Parathyroid adenoma (tissue), 2 donors: ENCODE measurements around the gene HS3ST5.

Experiments used
- H2AFZ ChIP-seq: fragments of 300-600 bp; sonication (generic); one replicate; pipeline ENCODE4 v1.7.0; 2017; ENCODE audit warnings: antibody characterized with exemption, mild to moderate bottlenecking
- H3K27ac ChIP-seq: fragments of 300-600 bp; sonication (generic); one replicate; pipeline ENCODE4 v1.7.0; 2017
- H3K27me3 ChIP-seq: fragments of 300-600 bp; sonication (generic); one replicate; pipeline ENCODE4 v1.7.0; 2017; ENCODE audit warnings: low read length; ENCODE audit not compliant: control insufficient read depth, insufficient read depth
- H3K36me3 ChIP-seq: fragments of 300-600 bp; sonication (generic); one replicate; pipeline ENCODE4 v1.7.0; 2017; ENCODE audit warnings: low read length; ENCODE audit not compliant: control insufficient read depth, insufficient read depth
- H3K4me1 ChIP-seq: fragments of 300-600 bp; sonication (generic); one replicate; pipeline ENCODE4 v1.7.0; 2017; ENCODE audit warnings: control low read depth
- H3K4me2 ChIP-seq: fragments of 300-600 bp; sonication (generic); one replicate; pipeline ENCODE4 v1.7.0; 2017; ENCODE audit warnings: low read length
- H3K4me3 ChIP-seq: fragments of 300-600 bp; sonication (generic); one replicate; pipeline ENCODE4 v1.7.0; 2017; ENCODE audit warnings: low read depth, low read length
- H3K79me2 ChIP-seq: fragments of 300-600 bp; sonication (generic); one replicate; pipeline ENCODE4 v1.7.0; 2017; ENCODE audit warnings: control low read depth
- H3K9ac ChIP-seq: fragments of 300-600 bp; sonication (generic); one replicate; pipeline ENCODE4 v1.7.0; 2017; ENCODE audit warnings: mild to moderate bottlenecking
- H3K9me3 ChIP-seq: fragments of 300-600 bp; sonication (generic); one replicate; pipeline ENCODE4 v1.7.0; 2017; ENCODE audit warnings: low read length; ENCODE audit not compliant: control insufficient read depth
- CTCF ChIP-seq: fragments of 300-600 bp; sonication (generic); IDR thresholded peaks from one replicate; pipeline ENCODE4 v1.7.0; 2017; ENCODE audit warnings: antibody characterized with exemption, mild to moderate bottlenecking
- donor health status: primary hyperparathyroidism.

HS3ST5 gene

GRCh38 chr6:114240796-114241195 is 102.0 kb downstream of the HS3ST5 start:
- no peak for TF ChIP-seq CTCF
- Histone ChIP-seq H2AFZ (no peak overlapping the region), H3K9me3 (no peaks in the 10 kb centered on the region), H3K4me1 (no peaks in the 10 kb centered on the region), H3K4me2 (no peak overlapping the region), H3K9ac (no peak overlapping the region), H3K79me2 (no peaks in the 10 kb centered on the region), H3K4me3 (no peak overlapping the region), H3K27me3 (no peaks in the 10 kb centered on the region), H3K27ac (no peak overlapping the region), H3K36me3 (no peaks in the 10 kb centered on the region)

- TF ChIP-seq CTCF = no peak
- Histone ChIP-seq H3K4me2 (no peak overlapping the region), H3K36me3 (no peaks in the 10 kb centered on the region), H3K4me1 (no peaks in the 10 kb centered on the region), H2AFZ (no peak overlapping the region), H3K27ac (no peak overlapping the region), H3K9me3 (no peaks in the 10 kb centered on the region), H3K4me3 (no peak overlapping the region), H3K79me2 (no peaks in the 10 kb centered on the region), H3K27me3 (no peaks in the 10 kb centered on the region), H3K9ac (no peak overlapping the region)
Measured at GRCh38 chr6:114228675-114229074, 114.1 kb downstream of the HS3ST5 start.

- no peak overlapping the region for H3K9ac ChIP-seq
Measured at GRCh38 chr6:114227944-114228468, 114.8 kb downstream of the HS3ST5 start.

GRCh38 chr6:114220241-114220640 is 122.6 kb downstream of the HS3ST5 start:
- Histone ChIP-seq H3K9ac (no peak overlapping the region), H3K27ac (no peak overlapping the region), H3K79me2 (no peaks in the 10 kb centered on the region), H3K4me1 (no peaks in the 10 kb centered on the region), H3K27me3 (no peaks in the 10 kb centered on the region), H3K36me3 (no peaks in the 10 kb centered on the region), H2AFZ (no peak overlapping the region), H3K4me2 (no peak overlapping the region), H3K9me3 (no peaks in the 10 kb centered on the region), H3K4me3 (no peak overlapping the region)
- no peak for TF ChIP-seq CTCF

More at GRCh38 chr6:114227944-114228468, 114.8 kb downstream of the HS3ST5 start:
- no peaks in the 10 kb centered on the region for H3K27me3 ChIP-seq
- H3K9me3 ChIP-seq = no peaks in the 10 kb centered on the region
- no peaks in the 10 kb centered on the region for H3K4me1 ChIP-seq
- H3K4me3 ChIP-seq = no peak overlapping the region
- H2AFZ ChIP-seq = no peak overlapping the region
- H3K79me2 ChIP-seq = no peaks in the 10 kb centered on the region
- TF ChIP-seq CTCF = no peak
- H3K36me3 ChIP-seq = no peaks in the 10 kb centered on the region
- no peak overlapping the region for H3K27ac ChIP-seq
- H3K4me2 ChIP-seq = no peak overlapping the region
